Measurements from ENCODE around the gene ENO2.
A peak's percentile ranks its signal among the peaks of the same experiment; 100 is the strongest.
"Not testable (repeated sequence)": the region's sequence is repeated elsewhere in the genome, so short reads cannot be mapped to it uniquely, and the experiment has no call there.

The ENO2 gene

DNA sequence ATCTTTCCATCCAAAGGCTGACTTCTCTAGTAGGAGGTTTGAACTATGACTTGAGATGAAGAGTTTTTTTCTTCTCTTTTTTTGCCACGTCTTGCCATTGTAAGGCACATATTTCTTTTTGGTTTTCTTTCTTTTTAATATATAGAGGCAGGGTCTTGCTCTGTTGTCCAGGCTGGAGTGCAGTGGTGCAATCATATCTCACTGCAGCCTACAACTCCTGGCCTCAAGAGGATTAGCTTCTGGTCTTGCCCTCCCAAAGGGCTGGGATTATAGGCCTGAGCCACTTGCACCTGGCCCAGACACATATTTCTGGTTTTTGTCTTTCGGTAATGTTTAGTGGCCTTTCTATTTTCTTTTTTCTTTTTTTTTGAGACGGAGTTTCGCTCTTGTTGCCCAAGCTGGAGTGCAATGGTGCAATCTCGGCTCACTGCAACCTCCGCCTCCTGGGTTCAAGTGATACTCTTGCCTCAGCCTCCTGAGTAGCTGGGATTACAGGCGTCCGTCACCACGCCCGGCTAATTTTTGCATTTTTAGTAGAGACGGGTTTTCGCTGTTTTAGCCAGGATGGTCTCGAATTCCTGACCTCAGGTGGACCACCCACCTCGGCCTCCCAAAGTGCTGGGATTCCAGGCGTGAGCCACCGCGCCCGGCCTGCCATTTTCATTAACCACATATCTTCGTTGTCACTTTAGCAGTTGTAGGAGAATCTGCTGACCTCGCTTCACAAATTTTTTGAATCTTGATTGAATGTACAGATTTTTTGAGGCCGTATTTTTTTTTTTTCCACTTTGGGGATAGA lies 24.4 kb upstream of the ENO2 start:
- H3K27me3 ChIP-seq (ENCODE audit: control insufficient read depth, insufficient read depth, low read length); H3K4me1 ChIP-seq (ENCODE audit: control insufficient read depth, insufficient read depth, low read length); H3K9ac ChIP-seq (ENCODE audit: low read length); H3K36me3 ChIP-seq (ENCODE audit: control insufficient read depth, insufficient read depth, low read length); H3K4me3 ChIP-seq (ENCODE audit: low read length): not testable (repeated sequence)
- H3K27ac ChIP-seq (ENCODE audit: low read depth, low read length), result peak overlapping the region; percentile 84

DNA sequence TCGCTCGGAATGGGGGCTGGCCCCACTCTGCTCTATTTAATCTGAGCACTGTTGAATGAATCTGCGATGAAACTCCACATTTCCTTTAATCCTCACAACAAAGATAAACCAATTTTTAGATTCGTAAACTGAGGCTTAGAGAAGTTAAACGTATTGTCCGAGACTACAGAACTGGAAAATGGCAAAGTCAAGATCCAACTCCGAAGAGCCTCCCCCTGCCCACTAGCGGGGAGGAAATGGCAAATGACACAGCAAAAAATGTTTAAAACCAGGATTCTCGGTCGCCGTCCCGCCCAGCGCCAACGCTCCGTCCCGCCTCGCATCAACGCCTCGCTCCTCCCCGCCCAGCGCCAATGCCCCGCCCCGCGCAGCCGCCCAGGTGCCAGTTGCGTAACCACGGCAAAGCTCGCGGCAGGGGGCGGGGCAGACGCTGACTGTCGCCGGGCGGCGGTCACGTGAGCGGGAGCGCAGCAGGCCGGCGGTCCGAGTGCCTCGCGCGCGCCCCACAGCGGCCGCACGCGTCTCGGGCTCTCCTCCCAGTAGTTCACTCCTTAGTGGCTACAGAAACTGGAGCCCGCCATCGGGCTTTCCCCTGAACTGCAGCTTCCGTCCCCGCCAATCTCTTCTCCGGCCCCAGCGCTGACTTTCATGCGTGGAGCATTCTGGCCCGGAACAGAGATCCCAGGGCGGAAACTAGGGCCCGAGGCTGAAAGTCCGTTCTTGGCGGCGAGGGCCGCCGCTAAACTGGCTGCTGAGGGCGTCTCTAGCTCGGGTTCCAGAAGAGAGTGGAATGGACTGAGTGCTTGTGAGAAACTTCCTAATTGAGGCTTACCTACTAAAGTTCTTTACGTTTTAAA lies 23.4 kb upstream of the ENO2 start:
- H3K36me3 ChIP-seq (ENCODE audit: control insufficient read depth, insufficient read depth, low read length), result no peaks in the 10 kb centered on the region
- H3K4me1 ChIP-seq (ENCODE audit: control insufficient read depth, insufficient read depth, low read length), result no peaks in the 10 kb centered on the region
- H3K27ac ChIP-seq (ENCODE audit: low read depth, low read length), result peak overlapping the region; percentile 84
- no peaks in the 10 kb centered on the region for H3K27me3 ChIP-seq (ENCODE audit: control insufficient read depth, insufficient read depth, low read length)
- peak overlapping the region; percentile 78 for H3K9ac ChIP-seq (ENCODE audit: low read length)
- peak overlapping the region; percentile 72 for H3K4me3 ChIP-seq (ENCODE audit: low read length)

DNA sequence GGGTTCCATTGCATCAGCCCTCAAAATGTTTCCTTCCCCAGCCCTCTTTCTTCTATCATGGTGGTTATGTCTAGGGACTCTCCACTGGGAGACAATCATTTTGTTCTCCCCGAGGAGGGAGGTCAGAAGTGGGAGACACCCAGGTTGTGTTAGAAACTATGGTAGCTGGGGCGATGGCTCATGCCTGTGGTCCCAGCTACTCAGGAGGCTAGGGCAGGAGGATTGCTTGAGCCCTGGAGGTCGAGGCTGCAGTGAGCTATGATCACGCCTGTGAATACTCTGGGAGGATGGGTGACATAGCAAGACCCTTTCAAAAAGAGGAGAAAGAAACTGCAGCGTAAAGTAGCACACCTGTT lies 22.8 kb upstream of the ENO2 start:
- H3K4me1 ChIP-seq (ENCODE audit: control insufficient read depth, insufficient read depth, low read length), result no peaks in the 10 kb centered on the region
- H3K36me3 ChIP-seq (ENCODE audit: control insufficient read depth, insufficient read depth, low read length), result no peaks in the 10 kb centered on the region
- peak overlapping the region; percentile 69 for H3K27ac ChIP-seq (ENCODE audit: low read depth, low read length)
- H3K27me3 ChIP-seq (ENCODE audit: control insufficient read depth, insufficient read depth, low read length), result no peaks in the 10 kb centered on the region
- H3K4me3 ChIP-seq (ENCODE audit: low read length), result peak overlapping the region; percentile 56
- H3K9ac ChIP-seq (ENCODE audit: low read length), result peak overlapping the region; percentile 10

- not testable (repeated sequence) for H3K4me1 ChIP-seq (ENCODE audit: control insufficient read depth, insufficient read depth, low read length); H3K36me3 ChIP-seq (ENCODE audit: control insufficient read depth, insufficient read depth, low read length); H3K4me3 ChIP-seq (ENCODE audit: low read length); H3K9ac ChIP-seq (ENCODE audit: low read length); H3K27me3 ChIP-seq (ENCODE audit: control insufficient read depth, insufficient read depth, low read length); H3K27ac ChIP-seq (ENCODE audit: low read depth, low read length)
Measured at GRCh38 chr12:6892683-6893082, 21.7 kb upstream of the ENO2 start.

DNA sequence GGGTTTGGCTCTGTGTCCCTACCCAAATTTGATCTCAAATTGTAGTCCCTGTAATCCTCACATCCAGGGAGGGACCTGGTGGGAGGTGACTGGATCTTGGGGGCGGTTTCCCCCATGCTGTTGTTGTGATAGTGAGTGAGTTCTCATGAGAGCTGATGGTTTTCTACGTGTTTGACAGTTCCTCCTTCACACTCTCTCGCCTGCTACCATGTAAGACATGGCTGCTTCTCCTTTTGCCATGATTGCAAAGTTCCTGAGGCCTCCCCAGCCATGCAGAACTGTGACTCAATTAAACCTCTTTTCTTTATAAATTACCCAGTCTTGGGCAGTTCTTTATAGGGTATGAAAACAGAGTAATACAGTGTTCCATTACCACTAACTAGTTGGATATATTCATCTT lies 20.1 kb upstream of the ENO2 start:
- no peak overlapping the region for H3K27ac ChIP-seq (ENCODE audit: low read depth, low read length)

GRCh38 chr12:6896846-6897435 lies 17.4 kb upstream of the ENO2 start:
- H3K27ac ChIP-seq (ENCODE audit: low read depth, low read length), result no peak overlapping the region
- no peak overlapping the region for H3K9ac ChIP-seq (ENCODE audit: low read length)
- no peaks in the 10 kb centered on the region for H3K36me3 ChIP-seq (ENCODE audit: control insufficient read depth, insufficient read depth, low read length)
- H3K4me1 ChIP-seq (ENCODE audit: control insufficient read depth, insufficient read depth, low read length), result no peaks in the 10 kb centered on the region
- H3K4me3 ChIP-seq (ENCODE audit: low read length), result no peak overlapping the region
- H3K27me3 ChIP-seq (ENCODE audit: control insufficient read depth, insufficient read depth, low read length), result no peaks in the 10 kb centered on the region

More for the DNA sequence above, 20.1 kb upstream of the ENO2 start:
- no peak overlapping the region for H3K9ac ChIP-seq (ENCODE audit: low read length)
- no peaks in the 10 kb centered on the region for H3K36me3 ChIP-seq (ENCODE audit: control insufficient read depth, insufficient read depth, low read length)
- H3K4me1 ChIP-seq (ENCODE audit: control insufficient read depth, insufficient read depth, low read length), result no peaks in the 10 kb centered on the region
- H3K27me3 ChIP-seq (ENCODE audit: control insufficient read depth, insufficient read depth, low read length), result no peaks in the 10 kb centered on the region
- H3K4me3 ChIP-seq (ENCODE audit: low read length), result no peak overlapping the region

DNA sequence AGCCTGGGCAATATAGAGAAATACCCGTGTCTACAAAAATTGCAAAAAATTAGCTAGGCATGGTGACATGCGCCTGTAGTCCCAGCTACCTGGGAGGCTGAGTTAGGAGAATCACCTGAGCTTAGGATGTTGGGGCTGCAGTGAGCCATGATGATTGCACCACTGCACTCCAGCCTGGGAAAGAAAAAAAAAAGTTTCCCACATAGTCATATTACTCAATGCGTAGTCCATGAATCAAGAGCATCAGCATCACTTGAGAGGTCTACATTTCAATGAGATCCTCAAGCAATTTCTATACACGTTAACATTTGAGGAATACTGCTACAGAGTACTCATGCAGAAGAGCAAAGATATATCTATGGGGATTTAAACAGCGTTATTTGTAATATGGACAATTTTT lies 15.0 kb upstream of the ENO2 start:
- peaks cover 2% of the 10 kb centered on the region for H3K4me1 ChIP-seq (ENCODE audit: control insufficient read depth, insufficient read depth, low read length)
- H3K27me3 ChIP-seq (ENCODE audit: control insufficient read depth, insufficient read depth, low read length), result no peaks in the 10 kb centered on the region
- no peaks in the 10 kb centered on the region for H3K36me3 ChIP-seq (ENCODE audit: control insufficient read depth, insufficient read depth, low read length)
- no peak overlapping the region for H3K9ac ChIP-seq (ENCODE audit: low read length)
- no peak overlapping the region for H3K27ac ChIP-seq (ENCODE audit: low read depth, low read length)
- H3K4me3 ChIP-seq (ENCODE audit: low read length), result no peak overlapping the region

DNA sequence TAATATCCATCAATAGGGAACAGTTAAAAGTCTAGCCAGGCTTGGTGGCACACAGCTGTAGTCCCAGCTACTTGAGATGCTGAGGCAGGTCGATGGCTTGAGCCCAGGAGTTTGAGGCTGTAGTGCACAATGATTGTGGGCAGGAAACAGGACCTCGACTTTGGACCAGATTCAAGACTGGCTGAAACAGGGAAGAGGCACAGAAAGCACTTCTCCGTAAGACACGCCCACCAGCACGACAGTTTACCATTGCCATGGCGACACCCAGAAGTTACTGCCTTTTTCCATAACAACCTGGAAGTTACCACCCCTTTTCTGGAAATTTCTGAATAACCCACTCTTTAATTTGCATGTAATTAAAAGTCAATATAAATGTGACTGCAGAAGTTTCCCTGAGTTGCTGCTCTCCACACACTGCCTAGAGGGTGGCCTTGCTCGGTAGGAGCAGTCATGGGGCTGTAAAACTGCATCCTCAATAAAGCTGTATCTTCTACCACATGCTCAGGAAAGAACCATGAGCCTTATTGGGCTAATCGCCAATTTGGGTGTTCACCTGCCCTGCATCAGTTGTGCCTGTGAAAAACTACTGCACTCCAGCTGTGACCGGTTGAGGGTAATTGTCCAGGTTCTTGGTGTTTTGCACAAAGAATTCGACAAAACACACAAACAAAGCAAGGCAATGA lies 14.4 kb upstream of the ENO2 start:
- Histone ChIP-seq H3K4me3 (ENCODE audit: low read length) (no peak overlapping the region), H3K9ac (ENCODE audit: low read length) (no peak overlapping the region)

DNA sequence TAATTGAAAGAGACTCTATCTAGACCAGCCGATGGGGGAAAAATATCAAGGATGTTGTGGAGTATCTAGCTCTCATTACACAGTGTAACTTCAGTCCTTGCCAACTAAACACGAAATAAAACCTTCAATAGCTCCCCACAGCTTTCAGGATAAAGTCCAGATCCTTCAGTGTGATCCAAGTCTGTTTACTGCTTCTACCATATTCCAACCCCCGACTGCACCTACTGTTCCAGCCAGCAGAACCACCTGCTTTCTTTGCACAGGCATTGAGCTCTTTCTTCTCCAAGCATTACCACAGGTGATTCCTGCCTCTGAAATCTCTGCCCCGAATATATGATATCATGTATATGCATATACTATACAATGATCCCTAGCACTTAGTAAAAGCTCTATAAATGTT lies 11.9 kb upstream of the ENO2 start:
- no peak overlapping the region for H3K4me3 ChIP-seq (ENCODE audit: low read length)
- H3K9ac ChIP-seq (ENCODE audit: low read length), result no peak overlapping the region
- peaks cover 8% of the 10 kb centered on the region for H3K4me1 ChIP-seq (ENCODE audit: control insufficient read depth, insufficient read depth, low read length)
- no peaks in the 10 kb centered on the region for H3K27me3 ChIP-seq (ENCODE audit: control insufficient read depth, insufficient read depth, low read length)
- H3K27ac ChIP-seq (ENCODE audit: low read depth, low read length), result no peak overlapping the region
- H3K36me3 ChIP-seq (ENCODE audit: control insufficient read depth, insufficient read depth, low read length), result no peaks in the 10 kb centered on the region

More for the DNA sequence above, 14.4 kb upstream of the ENO2 start:
- Histone ChIP-seq H3K27ac (ENCODE audit: low read depth, low read length) (no peak overlapping the region), H3K36me3 (ENCODE audit: control insufficient read depth, insufficient read depth, low read length) (no peaks in the 10 kb centered on the region), H3K4me1 (ENCODE audit: control insufficient read depth, insufficient read depth, low read length) (peaks cover 4% of the 10 kb centered on the region), H3K27me3 (ENCODE audit: control insufficient read depth, insufficient read depth, low read length) (no peaks in the 10 kb centered on the region)

DNA sequence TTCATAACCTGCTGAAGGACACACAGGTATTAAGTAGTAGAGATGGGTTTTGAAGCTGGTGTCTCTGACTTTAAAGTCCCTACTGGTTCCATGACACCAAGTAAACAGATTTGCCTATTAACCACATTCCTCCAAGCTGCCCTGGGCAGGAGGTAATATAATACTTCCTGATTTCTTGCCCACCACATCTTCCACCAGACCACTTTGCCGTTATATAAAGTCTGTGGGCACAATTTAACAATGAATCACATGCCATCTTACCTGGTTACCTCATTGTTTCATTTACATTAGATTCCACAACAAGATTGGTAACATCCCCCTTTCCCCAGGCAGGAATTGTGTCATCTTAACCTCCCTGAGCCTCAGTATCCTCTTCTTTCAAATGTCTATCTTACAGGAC lies 10.7 kb upstream of the ENO2 start:
- Histone ChIP-seq H3K36me3 (ENCODE audit: control insufficient read depth, insufficient read depth, low read length) (no peaks in the 10 kb centered on the region), H3K27me3 (ENCODE audit: control insufficient read depth, insufficient read depth, low read length) (no peaks in the 10 kb centered on the region), H3K9ac (ENCODE audit: low read length) (no peak overlapping the region), H3K4me3 (ENCODE audit: low read length) (no peak overlapping the region), H3K27ac (ENCODE audit: low read depth, low read length) (no peak overlapping the region), H3K4me1 (ENCODE audit: control insufficient read depth, insufficient read depth, low read length) (peaks cover 8% of the 10 kb centered on the region)

- peaks cover 8% of the 10 kb centered on the region for H3K4me1 ChIP-seq (ENCODE audit: control insufficient read depth, insufficient read depth, low read length)
- peak within 1 kb of the TSS; percentile 78 for H3K9ac ChIP-seq (ENCODE audit: low read length)
- no peaks in the 10 kb centered on the region for H3K36me3 ChIP-seq (ENCODE audit: control insufficient read depth, insufficient read depth, low read length)
- H3K27ac ChIP-seq (ENCODE audit: low read depth, low read length), result peak within 1 kb of the TSS; percentile 75
- peak within 1 kb of the TSS; percentile 99 for H3K4me3 ChIP-seq (ENCODE audit: low read length)
- H3K27me3 ChIP-seq (ENCODE audit: control insufficient read depth, insufficient read depth, low read length), result no peaks in the 10 kb centered on the region
Measured at GRCh38 chr12:6904280-6905276, 9.8 kb upstream of the ENO2 start, which contains the start of gene LRRC23. LRRC23 (plus strand) TSS chr12:6904822; CDS start chr12:6905634, 812 bp downstream.
